AG09319 (cell line): ENCODE results near the gene RPS2.

Source experiments
- DNase-seq: peaks from one replicate; pipeline ENCODE4 v3.0.0-alpha.2; 2010; ENCODE audit warnings: low read depth; ENCODE audit errors: extremely low read depth
- TF ChIP-seq, protein P1 (sequence below): IDR thresholded peaks from 2 replicates; pipeline ENCODE4 v1.5.1; 2011; ENCODE audit warnings: low read depth, mild to moderate bottlenecking, inconsistent platforms, low read length, moderate library complexity

Gene RPS2

GRCh38 chr16:1917056-1917664 lies 47.5 kb downstream of the RPS2 start:
- TF ChIP-seq, protein P1, sequence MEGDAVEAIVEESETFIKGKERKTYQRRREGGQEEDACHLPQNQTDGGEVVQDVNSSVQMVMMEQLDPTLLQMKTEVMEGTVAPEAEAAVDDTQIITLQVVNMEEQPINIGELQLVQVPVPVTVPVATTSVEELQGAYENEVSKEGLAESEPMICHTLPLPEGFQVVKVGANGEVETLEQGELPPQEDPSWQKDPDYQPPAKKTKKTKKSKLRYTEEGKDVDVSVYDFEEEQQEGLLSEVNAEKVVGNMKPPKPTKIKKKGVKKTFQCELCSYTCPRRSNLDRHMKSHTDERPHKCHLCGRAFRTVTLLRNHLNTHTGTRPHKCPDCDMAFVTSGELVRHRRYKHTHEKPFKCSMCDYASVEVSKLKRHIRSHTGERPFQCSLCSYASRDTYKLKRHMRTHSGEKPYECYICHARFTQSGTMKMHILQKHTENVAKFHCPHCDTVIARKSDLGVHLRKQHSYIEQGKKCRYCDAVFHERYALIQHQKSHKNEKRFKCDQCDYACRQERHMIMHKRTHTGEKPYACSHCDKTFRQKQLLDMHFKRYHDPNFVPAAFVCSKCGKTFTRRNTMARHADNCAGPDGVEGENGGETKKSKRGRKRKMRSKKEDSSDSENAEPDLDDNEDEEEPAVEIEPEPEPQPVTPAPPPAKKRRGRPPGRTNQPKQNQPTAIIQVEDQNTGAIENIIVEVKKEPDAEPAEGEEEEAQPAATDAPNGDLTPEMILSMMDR: no peak
- DNase-seq: no peak

DNA sequence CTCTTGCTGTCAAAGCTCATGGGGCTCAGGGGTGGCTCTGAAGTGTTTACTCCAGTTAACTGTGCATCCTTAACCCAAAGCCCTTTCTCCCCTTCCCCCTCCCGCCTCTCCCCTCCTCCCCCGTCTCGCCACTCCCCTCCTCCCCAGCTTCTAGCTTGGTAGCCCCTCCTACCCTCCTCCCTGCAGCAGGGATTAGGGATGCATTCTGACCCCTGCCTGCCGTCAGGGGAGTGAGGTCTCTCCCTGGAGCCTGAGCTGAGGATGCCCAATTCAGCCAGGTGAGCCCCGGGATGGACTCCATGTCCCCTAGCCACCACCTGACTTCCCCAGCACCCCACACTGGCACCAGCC lies 48.0 kb downstream of the RPS2 start:
- TF ChIP-seq, protein P1: no peak
- DNase-seq: no peak

DNA sequence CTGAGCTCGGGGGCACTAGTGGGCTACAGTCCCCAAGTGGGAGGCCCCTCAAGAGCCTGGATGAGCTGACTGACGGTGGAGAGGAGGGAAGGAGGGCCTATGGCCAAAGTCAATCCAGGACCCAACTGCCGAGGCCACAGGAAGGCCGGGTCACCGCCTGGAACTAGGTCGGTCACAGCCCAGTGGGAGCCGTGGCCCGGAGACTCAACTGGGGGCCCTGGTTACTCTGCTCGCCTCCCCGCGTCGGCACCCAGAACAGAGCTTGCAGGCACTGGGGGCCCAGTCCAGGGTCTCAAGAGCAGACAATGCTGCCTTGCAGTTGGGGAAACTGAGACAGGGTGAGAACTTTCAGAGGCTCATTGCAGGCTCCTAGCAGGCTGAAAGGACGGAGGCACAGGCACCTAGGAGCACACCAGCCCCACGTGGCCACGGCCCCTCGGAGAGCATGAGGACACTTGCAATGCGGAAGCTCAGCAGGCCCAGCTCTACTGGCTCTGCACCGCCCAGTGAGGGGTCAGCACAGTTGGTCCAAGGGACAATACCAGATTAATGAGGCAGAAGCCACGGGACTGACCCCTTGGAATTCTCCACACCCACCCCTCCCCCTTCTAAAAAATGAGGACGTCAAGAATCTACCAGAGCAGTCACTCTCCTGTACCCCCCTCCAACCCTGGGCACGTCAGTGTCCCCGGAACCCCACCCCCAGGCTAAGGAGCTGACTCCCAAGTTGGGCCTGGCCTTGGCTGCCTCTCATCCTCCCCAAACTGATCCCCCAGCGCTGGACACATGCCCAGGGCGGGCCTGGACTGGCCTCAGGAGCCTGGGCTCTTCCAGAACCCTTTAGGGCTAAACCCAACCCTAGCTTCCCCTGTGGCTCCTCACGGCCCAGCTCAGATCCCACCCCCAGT lies 48.6 kb downstream of the RPS2 start:
- no peak for DNase-seq
- TF ChIP-seq, protein P1: no peak

GRCh38 chr16:1914988-1915387 lies 49.6 kb downstream of the RPS2 start:
- TF ChIP-seq, protein P1: no peak
- no peak for DNase-seq

GRCh38 chr16:1914084-1914608 lies 50.5 kb downstream of the RPS2 start:
- no peak for DNase-seq
- TF ChIP-seq, protein P1: no peak

GRCh38 chr16:1913327-1914083 lies 51.1 kb downstream of the RPS2 start:
- TF ChIP-seq, protein P1: no peak
- no peak for DNase-seq

DNA sequence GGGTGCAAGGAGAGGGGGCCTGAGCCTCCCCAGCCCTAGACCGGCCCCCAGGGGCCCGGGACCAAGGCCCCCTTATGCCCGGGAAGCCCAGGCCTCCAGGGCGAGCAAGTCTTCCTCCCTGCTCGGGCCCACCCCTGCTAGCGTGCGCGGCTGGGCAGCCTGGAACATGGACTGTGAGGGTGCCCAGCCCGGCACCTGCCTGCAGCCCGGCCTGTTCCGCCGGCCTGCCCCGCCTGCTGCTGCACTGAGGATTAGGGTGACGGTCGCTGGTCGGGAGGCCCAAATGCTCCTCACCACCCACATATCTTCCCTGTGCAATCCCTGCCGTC lies 52.4 kb downstream of the RPS2 start:
- no peak for DNase-seq
- TF ChIP-seq, protein P1: no peak
